WI38 (cell line): ENCODE measurements around the gene NCOA5.

Experiments
- H3K4me3 ChIP-seq: 2 replicates; pipeline ENCODE4 v1.5.1; 2011; ENCODE audit warnings: low read depth, mild to moderate bottlenecking, control low read depth, low read length
- CTCF ChIP-seq: IDR thresholded peaks from 2 replicates; pipeline ENCODE4 v1.5.1; 2012; ENCODE audit warnings: low read depth, mild to moderate bottlenecking, control low read depth, low read length

The NCOA5 gene

GRCh38 chr20:46028772-46029371, 60.9 kb downstream of the NCOA5 start, which contains the start of gene SLC12A5:
Gene SLC12A5, plus strand, starts transcription at chr20:46029215. Its CDS starts 130 bp downstream, at chr20:46029345.
- TF ChIP-seq CTCF, result no peak
- no peak within 1 kb of the TSS for H3K4me3 ChIP-seq

GRCh38 chr20:46028110-46028509, 61.7 kb downstream of the NCOA5 start:
- H3K4me3 ChIP-seq, result no peak overlapping the region
- TF ChIP-seq CTCF, result no peak

- no peak for TF ChIP-seq CTCF
- no peak overlapping the region for H3K4me3 ChIP-seq
Measured at GRCh38 chr20:46027245-46027853, 62.4 kb downstream of the NCOA5 start.

GRCh38 chr20:46025376-46025783, 64.4 kb downstream of the NCOA5 start:
- no peak overlapping the region for H3K4me3 ChIP-seq
- TF ChIP-seq CTCF, result no peak

- no peak for TF ChIP-seq CTCF
- H3K4me3 ChIP-seq, result no peak overlapping the region
Measured at GRCh38 chr20:46023999-46024398, 65.8 kb downstream of the NCOA5 start.

GRCh38 chr20:46023148-46023484, 66.6 kb downstream of the NCOA5 start:
- no peak for TF ChIP-seq CTCF
- H3K4me3 ChIP-seq, result no peak overlapping the region

- TF ChIP-seq CTCF, result peak; percentile 69
- peak overlapping the region; percentile 8; the same call in 1 of the 2 replicates for H3K4me3 ChIP-seq
Measured at GRCh38 chr20:46022411-46023147, 67.2 kb downstream of the NCOA5 start.
